ENCODE measurements around the gene CHCHD6. TPM values are rescaled to one million over a fixed set of nuclear protein-coding genes. Genes with fewer than 3 reads are reported as not detected.

The CHCHD6 gene
- total and polyA plus RNA-seq, 2 of the 4 experiments (the other 2 are of a cell fraction): 18.8 to 28.9 TPM

DNA sequence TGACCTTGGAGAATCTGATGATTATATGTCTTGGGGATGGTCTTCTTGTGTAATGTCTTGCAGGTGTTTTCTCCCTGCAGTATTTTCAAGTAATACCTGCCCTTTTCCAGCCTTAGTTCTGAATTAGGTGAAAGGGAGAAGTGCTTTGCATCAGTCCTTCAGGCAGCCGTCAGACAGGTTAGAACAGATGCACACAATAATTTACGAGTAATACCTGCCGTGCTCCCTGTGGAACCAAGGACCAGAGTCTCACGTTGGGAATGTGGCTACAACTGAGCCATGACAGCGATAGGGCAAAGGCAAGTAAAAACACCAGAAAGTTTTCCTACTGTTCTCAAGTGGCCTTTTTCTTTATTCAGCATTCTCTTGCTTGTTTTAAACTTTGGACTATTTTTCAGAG, 69.1 kb downstream of the CHCHD6 start:
- Histone ChIP-seq H3K27ac (ENCODE audit: insufficient read depth, low read length) (no peak overlapping the region), H2AK5ac (ENCODE audit: low read depth, low read length) (no peak overlapping the region), H4K5ac (ENCODE audit: low read depth, low read length) (no peak overlapping the region), H3K23ac (ENCODE audit: low read depth, low read length) (no peak overlapping the region), H2BK15ac (ENCODE audit: low read depth, low read length) (no peak overlapping the region), H2BK5ac (ENCODE audit: low read depth, low read length, poor library complexity, severe bottlenecking) (no peak overlapping the region), H3K9me1 (ENCODE audit: insufficient read depth, low read length) (no peaks in the 10 kb centered on the region; the same call in 1 of the 2 replicates), H4K91ac (ENCODE audit: insufficient read depth, low read depth, low read length) (no peak overlapping the region), H4K20me1 (ENCODE audit: insufficient read depth, low read length) (peaks cover 3% of the 10 kb centered on the region; the same call in 1 of the 2 replicates), H2AK9ac (replicated peaks; ENCODE audit: low read depth, low read length, poor library complexity) (no peak overlapping the region), H3K14ac (replicated peaks; ENCODE audit: low read depth, low read length) (no peak overlapping the region; the same call in 1 of the 2 replicates), H4K8ac (ENCODE audit: low read depth in 2 of 2, low read length in 2 of 2) (no peak overlapping the region), H3K18ac (ENCODE audit: low read depth, low read length) (no peak overlapping the region), H3K79me1 (ENCODE audit: low read depth in 1 of 2, low read length in 2 of 2) (peaks cover 0 to 7% of the 10 kb centered on the region in 2 experiments; a peak in 3 of 4 replicates), H3K36me3 (ENCODE audit: control insufficient read depth, insufficient read depth, low read length) (no peaks in the 10 kb centered on the region), H3K9me3 (ENCODE audit: control insufficient read depth, insufficient read depth, low read length) (no peaks in the 10 kb centered on the region), H2AFZ (replicated peaks; ENCODE audit: low read length, poor library complexity) (no peak overlapping the region), H3K4ac (ENCODE audit: low read depth, low read length) (no peak overlapping the region), H3K9ac (ENCODE audit: low read depth, low read length) (no peak overlapping the region), H3K4me3 (ENCODE audit: insufficient read depth, low read depth, low read length) (no peak overlapping the region), H3K27me3 (ENCODE audit: control insufficient read depth, insufficient read depth, low read length) (no peaks in the 10 kb centered on the region), H3K4me2 (ENCODE audit: low read depth, low read length) (no peak overlapping the region), H3K4me1 (ENCODE audit: control insufficient read depth, insufficient read depth, low read length) (peaks cover 3% of the 10 kb centered on the region; the same call in 1 of the 2 replicates), H2BK20ac (ENCODE audit: low read depth, low read length) (no peak overlapping the region), H2BK120ac (ENCODE audit: low read depth, low read length) (no peak overlapping the region), H3K56ac (ENCODE audit: extremely low read depth, insufficient read depth, low read length) (no peak overlapping the region)
- DNase-seq (no peak), ATAC-seq (ENCODE audit: low read depth) (no peak)
- dilution Hi-C loops (cut with HindIII; ENCODE audit: low sequenced_read_pairs, unreplicated experiment): no loop called here
- WGBS, 2 experiments (ENCODE audit: extremely low coverage in 2 of 2, insufficient read length in 1 of 2): 100% methylated on average over 1 of the region's 5 CpGs; no CpG with 5 or more reads in 1 of the 2 experiments
- in situ Hi-C loops (cut with MboI; ENCODE audit: low sequenced_read_pairs): no loop called here
- TF ChIP-seq, protein P1, sequence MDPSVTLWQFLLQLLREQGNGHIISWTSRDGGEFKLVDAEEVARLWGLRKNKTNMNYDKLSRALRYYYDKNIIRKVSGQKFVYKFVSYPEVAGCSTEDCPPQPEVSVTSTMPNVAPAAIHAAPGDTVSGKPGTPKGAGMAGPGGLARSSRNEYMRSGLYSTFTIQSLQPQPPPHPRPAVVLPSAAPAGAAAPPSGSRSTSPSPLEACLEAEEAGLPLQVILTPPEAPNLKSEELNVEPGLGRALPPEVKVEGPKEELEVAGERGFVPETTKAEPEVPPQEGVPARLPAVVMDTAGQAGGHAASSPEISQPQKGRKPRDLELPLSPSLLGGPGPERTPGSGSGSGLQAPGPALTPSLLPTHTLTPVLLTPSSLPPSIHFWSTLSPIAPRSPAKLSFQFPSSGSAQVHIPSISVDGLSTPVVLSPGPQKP (IDR thresholded peaks at IDR 0.05; ENCODE audit: borderline replicate concordance, low read depth, low read length): no peak
- no peak for TF ChIP-seq BHLHE40 (IDR thresholded peaks at IDR 0.05; ENCODE audit: low read depth, low read length)
- no peak for TF ChIP-seq RAD21 (IDR thresholded peaks at IDR 0.05; ENCODE audit: low read length)
- no peak for TF ChIP-seq MAZ (IDR thresholded peaks at IDR 0.05; ENCODE audit: borderline replicate concordance, low read depth, low read length)
- TF ChIP-seq POLR2A (IDR thresholded peaks at IDR 0.05; ENCODE audit: low read depth, low read length): no peak
- no peak for TF ChIP-seq RFX5 (IDR thresholded peaks at IDR 0.05; ENCODE audit: low read depth, low read length)
- no peak for TF ChIP-seq SMC3 (IDR thresholded peaks at IDR 0.05; ENCODE audit: low read depth, low read length)
- no peak for TF ChIP-seq FOS (IDR thresholded peaks at IDR 0.05; ENCODE audit: low read depth, low read length)
- no peak for TF ChIP-seq MXI1 (IDR thresholded peaks at IDR 0.05; ENCODE audit: borderline replicate concordance, low read depth, low read length)
- no peak for TF ChIP-seq CHD1 (IDR thresholded peaks at IDR 0.05; ENCODE audit: low read depth, low read length)
- TF ChIP-seq CEBPB (IDR thresholded peaks at IDR 0.05; ENCODE audit: low read depth, low read length): no peak
- no peak for TF ChIP-seq RCOR1 (IDR thresholded peaks at IDR 0.05; ENCODE audit: insufficient replicate concordance, low read length)
- TF ChIP-seq, protein P2, sequence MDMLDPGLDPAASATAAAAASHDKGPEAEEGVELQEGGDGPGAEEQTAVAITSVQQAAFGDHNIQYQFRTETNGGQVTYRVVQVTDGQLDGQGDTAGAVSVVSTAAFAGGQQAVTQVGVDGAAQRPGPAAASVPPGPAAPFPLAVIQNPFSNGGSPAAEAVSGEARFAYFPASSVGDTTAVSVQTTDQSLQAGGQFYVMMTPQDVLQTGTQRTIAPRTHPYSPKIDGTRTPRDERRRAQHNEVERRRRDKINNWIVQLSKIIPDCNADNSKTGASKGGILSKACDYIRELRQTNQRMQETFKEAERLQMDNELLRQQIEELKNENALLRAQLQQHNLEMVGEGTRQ (IDR thresholded peaks at IDR 0.05; ENCODE audit: low read depth, low read length): no peak
- no peak for TF ChIP-seq MAFK (IDR thresholded peaks at IDR 0.05; ENCODE audit: low read depth, low read length)
- TF ChIP-seq CTCF (conservative IDR thresholded peaks at IDR 0.05; ENCODE audit: low read depth, low read length): no peak
- TF ChIP-seq NFE2L2 (IDR thresholded peaks at IDR 0.05; ENCODE audit: low read depth, low read length): no peak
- ChIA-PET POLR2A (ENCODE audit: unreplicated experiment) (no interaction called here), CTCF (no interaction called here)
- no TSS peak for BruUV-seq (replicated peaks)
- intact Hi-C loops (cut with micrococcal nuclease): no loop called here

All from IMR-90 (cell line).